ENCODE measurements around the gene STK32C. TPM values are rescaled to one million over a fixed set of nuclear protein-coding genes. Genes with fewer than 3 reads are reported as not detected.
"Not testable (repeated sequence)": the region's sequence is repeated elsewhere in the genome, so short reads cannot be mapped to it uniquely, and the experiment has no call there.

Gene STK32C
- total RNA-seq, 1 donor from 2014 or later = 4.7 TPM

DNA sequence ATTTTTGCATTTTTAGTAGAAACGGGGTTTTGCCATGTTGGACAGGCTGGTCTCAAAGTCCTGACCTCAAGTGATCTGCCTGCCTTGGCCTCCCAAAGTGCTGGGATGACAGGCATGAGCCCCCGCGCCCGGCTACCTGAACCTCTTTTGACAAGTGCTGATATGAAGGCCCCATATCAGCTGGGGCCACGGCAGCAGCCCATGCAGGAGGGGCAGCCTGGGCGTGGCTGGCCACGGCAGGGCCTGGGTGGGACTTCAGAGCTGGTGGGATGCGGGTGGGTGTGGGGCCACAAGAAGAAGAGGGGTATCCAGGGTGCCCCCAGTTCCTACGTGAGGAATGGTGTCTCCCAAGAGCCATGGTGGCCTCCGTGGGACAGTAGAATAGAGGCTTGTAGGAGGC lies 31.1 kb upstream of the STK32C start:
- DNase-seq (ENCODE audit: extremely low spot score in 2 of 2) = no peak
- Histone ChIP-seq H3K36me3 (peaks cover 0 to 16% of the 10 kb centered on the region in 2 donors), H3K4me3 (no peak overlapping the region)

DNA sequence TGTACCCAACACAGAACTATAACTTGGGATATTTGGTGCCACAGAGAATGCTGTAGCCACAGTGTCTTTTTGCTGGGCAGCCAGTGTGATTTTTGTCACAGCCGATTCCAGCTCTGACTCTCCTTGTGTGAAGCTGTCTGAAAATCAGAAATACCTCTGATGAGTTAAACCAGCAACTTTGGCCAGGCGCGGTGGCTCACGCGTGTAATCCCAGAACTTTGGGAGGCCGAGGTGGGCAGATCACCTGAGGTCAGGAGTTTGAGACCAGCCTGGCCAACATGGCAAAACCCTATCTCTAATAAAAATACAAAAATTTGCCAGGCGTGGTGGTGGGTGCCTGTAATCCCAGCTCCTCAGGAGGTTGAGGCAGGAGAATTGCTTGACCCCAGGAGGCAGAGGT lies 30.1 kb upstream of the STK32C start:
- H3K9me3 ChIP-seq; DNase-seq (ENCODE audit: extremely low spot score in 2 of 2); H3K4me3 ChIP-seq; H3K4me1 ChIP-seq; H3K27ac ChIP-seq; H3K27me3 ChIP-seq: not testable (repeated sequence)
- intact Hi-C loops (cut with DNase I) = loop anchor here (10.0 kb wide), 1 partner anchor 433 kb away; the partner anchor contains the start of gene PPP2R2D
- peaks cover 0 to 16% of the 10 kb centered on the region in 2 donors for H3K36me3 ChIP-seq

More for the DNA sequence above, 31.1 kb upstream of the STK32C start:
- no peaks in the 10 kb centered on the region for H3K9me3 ChIP-seq
- TF ChIP-seq POLR2AphosphoS5 (IDR thresholded peaks at IDR 0.05; ENCODE audit: insufficient read depth in 1 of 2, low read depth in 1 of 2) (no peak), POLR2A (IDR thresholded peaks at IDR 0.05) (no peak)
- TF ChIP-seq, protein P1, sequence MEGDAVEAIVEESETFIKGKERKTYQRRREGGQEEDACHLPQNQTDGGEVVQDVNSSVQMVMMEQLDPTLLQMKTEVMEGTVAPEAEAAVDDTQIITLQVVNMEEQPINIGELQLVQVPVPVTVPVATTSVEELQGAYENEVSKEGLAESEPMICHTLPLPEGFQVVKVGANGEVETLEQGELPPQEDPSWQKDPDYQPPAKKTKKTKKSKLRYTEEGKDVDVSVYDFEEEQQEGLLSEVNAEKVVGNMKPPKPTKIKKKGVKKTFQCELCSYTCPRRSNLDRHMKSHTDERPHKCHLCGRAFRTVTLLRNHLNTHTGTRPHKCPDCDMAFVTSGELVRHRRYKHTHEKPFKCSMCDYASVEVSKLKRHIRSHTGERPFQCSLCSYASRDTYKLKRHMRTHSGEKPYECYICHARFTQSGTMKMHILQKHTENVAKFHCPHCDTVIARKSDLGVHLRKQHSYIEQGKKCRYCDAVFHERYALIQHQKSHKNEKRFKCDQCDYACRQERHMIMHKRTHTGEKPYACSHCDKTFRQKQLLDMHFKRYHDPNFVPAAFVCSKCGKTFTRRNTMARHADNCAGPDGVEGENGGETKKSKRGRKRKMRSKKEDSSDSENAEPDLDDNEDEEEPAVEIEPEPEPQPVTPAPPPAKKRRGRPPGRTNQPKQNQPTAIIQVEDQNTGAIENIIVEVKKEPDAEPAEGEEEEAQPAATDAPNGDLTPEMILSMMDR (IDR thresholded peaks at IDR 0.05) = no peak
- no peaks in the 10 kb centered on the region for H3K27me3 ChIP-seq
- no peak overlapping the region for H3K27ac ChIP-seq
- intact Hi-C loops (cut with DNase I) = loop anchor here (10.0 kb wide), 1 partner anchor 434 kb away; the partner anchor contains the start of gene PPP2R2D
- no peaks in the 10 kb centered on the region for H3K4me1 ChIP-seq

DNA sequence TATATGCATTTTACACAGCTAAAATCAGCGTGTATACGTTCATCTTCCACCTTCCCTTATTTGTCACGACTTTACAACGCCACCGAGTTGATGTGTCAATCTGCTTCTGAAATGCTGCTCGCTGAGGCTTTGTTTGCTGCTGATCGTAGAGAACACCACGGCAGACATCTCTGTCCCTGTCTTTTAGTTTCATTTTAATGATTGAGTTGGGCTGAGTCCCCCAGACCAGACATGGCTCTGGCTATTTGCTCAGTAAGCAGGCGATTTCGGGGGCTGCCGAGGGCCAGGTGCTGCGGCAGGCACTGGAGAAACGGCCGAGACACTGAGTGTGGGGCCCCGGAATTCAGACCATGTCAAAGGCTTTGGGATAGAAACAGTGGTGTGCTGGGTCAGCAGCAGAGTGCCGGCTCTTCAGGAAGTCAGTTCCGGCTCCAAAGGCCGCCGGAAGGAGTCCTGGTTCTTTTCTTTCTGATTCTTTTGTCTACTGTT lies 29.2 kb upstream of the STK32C start:
- H3K27ac ChIP-seq = no peak overlapping the region
- intact Hi-C loops (cut with DNase I) = loop anchor here (10.0 kb wide), 1 partner anchor 432 kb away; the partner anchor contains the start of gene PPP2R2D
- peak in 1 of 2 donors; percentile 74 for DNase-seq (ENCODE audit: extremely low spot score in 2 of 2)

GRCh38 chr10:132336064-132336746 lies 28.5 kb upstream of the STK32C start:
- Histone ChIP-seq H3K27me3 (no peaks in the 10 kb centered on the region), H3K27ac (no peak overlapping the region), H3K4me1 (peaks cover 12% of the 10 kb centered on the region), H3K36me3 (peaks cover 0 to 10% of the 10 kb centered on the region in 2 donors), H3K9me3 (no peaks in the 10 kb centered on the region), H3K4me3 (no peak overlapping the region)
- TF ChIP-seq, protein P1 (IDR thresholded peaks at IDR 0.05) = no peak
- TF ChIP-seq POLR2A (IDR thresholded peaks at IDR 0.05) = no peak
- no peak for TF ChIP-seq POLR2AphosphoS5 (IDR thresholded peaks at IDR 0.05; ENCODE audit: insufficient read depth in 1 of 2, low read depth in 1 of 2)
- intact Hi-C loops (cut with DNase I) = loop anchor here (10.0 kb wide), 1 partner anchor 431 kb away; the partner anchor contains the start of gene PPP2R2D
- DNase-seq (ENCODE audit: extremely low spot score in 2 of 2) = no peak

More for the DNA sequence above, 29.2 kb upstream of the STK32C start:
- TF ChIP-seq, protein P1 (IDR thresholded peaks at IDR 0.05) = no peak
- TF ChIP-seq POLR2A (IDR thresholded peaks at IDR 0.05) (no peak), POLR2AphosphoS5 (IDR thresholded peaks at IDR 0.05; ENCODE audit: insufficient read depth in 1 of 2, low read depth in 1 of 2) (no peak)
- H3K4me1 ChIP-seq = peaks cover 12% of the 10 kb centered on the region
- H3K4me3 ChIP-seq = peak overlapping the region; percentile 15 to 23
- H3K27me3 ChIP-seq = no peaks in the 10 kb centered on the region
- peaks cover 0 to 10% of the 10 kb centered on the region in 2 donors for H3K36me3 ChIP-seq
- no peaks in the 10 kb centered on the region for H3K9me3 ChIP-seq

DNA sequence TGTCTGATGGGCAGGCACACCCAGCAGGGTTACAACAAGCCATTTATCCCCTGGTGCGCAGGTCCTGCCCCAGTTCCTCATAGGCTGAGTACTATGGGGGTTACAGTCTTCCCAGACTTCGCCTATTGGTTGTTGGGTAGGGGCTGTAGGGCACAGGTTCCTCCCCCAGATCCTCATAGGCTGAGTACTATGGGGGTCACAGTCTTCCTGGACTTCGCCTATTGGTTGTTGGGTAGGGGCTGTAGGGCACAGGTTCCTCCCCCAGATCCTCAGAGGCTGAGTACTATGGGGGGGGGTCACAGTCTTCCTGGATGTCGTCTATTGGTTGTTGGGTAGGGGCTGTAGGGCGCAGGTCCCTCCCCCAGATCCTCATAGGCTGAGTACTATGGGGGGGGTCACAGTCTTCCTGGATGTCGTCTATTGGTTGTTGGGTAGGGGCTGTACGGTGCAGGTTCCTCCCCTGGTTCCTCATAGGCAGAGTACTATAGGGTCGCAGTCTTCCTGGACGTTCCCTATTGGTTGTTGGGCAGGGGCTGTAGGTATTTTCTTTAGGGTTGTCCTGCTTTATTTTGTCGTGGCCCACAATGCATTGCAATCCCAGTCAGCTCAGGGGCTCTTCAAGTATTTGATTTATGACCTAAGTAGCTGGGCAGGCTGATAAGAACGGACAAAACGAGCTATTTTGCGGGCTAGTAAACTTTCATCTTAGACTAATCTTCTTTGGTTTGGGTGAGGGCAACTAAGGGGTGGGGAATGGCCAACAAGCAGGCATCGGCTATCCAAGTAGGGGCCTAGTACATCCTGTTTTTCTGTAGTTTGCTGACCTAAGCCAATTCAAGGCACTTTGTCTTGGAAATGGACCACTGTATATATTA lies 27.7 kb upstream of the STK32C start:
- TF ChIP-seq POLR2AphosphoS5 (IDR thresholded peaks at IDR 0.05; ENCODE audit: insufficient read depth in 1 of 2, low read depth in 1 of 2) = no peak
- no peak for TF ChIP-seq POLR2A (IDR thresholded peaks at IDR 0.05)
- TF ChIP-seq, protein P1 (IDR thresholded peaks at IDR 0.05) = no peak
- Histone ChIP-seq H3K27ac (no peak overlapping the region), H3K4me1 (peaks cover 20% of the 10 kb centered on the region), H3K9me3 (no peaks in the 10 kb centered on the region), H3K4me3 (no peak overlapping the region), H3K27me3 (no peaks in the 10 kb centered on the region), H3K36me3 (peaks cover 0 to 10% of the 10 kb centered on the region in 2 donors)
- intact Hi-C loops (cut with DNase I) = loop anchor here (10.0 kb wide), 1 partner anchor 431 kb away; the partner anchor contains the start of gene PPP2R2D
- DNase-seq (ENCODE audit: extremely low spot score in 2 of 2) = no peak
